GM08714 (cell line): Measurements from ENCODE around the gene SLC9A7.

Experiments
- H3K4me3 ChIP-seq: fragments of 200-500 bp; sonication (Bioruptor generic); 2 replicates; pipeline ENCODE4 v1.5.1; 2014; ENCODE audit warnings: mild to moderate bottlenecking, low read length, inconsistent platforms
- ZNF274 ChIP-seq: IDR thresholded peaks from 2 replicates; pipeline ENCODE4 v1.6.1; 2012; ENCODE audit warnings: mild to moderate bottlenecking, low read depth, low read length

The SLC9A7 gene

DNA sequence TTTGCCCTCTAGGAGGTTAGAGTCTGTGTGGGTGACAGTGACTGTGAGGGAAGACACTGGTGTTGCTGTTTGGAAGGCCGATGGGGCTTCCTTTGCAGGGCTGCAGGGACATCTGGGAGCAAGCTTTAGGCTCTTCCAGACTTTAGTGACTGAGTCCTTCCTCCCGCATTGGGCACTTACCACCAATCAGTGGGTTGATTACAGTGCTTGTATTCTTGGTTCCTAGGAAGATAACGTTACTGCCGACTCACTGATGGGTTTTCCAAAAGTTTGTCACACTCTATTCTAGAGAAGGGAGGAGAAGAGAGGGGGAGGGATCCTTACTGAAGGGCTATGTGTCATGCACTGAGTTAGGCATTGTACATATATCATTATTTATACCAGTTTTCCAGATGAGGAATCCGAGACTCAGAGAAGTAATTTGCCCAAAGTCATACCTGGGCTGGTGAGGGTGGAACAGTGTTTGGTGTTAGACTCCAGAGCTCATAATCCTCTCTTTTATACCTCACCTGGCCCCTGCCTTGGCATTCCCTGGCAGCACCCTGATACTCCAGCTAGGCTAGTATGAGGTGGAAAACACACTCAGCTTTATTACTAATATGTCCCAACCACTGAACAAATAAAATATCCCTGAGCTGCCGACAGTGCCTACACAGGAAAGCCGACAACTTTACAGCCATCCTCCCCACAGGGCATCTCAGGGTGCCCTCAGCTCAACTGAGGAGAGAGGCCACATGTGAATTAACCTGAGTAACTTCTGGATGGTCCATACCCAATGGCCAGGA is 181.5 kb downstream of the SLC9A7 start:
- no peak for TF ChIP-seq ZNF274
- H3K4me3 ChIP-seq, result peak overlapping the region; percentile 17; the same call in 1 of the 2 replicates

GRCh38 chrX:46576458-46576857 is 182.5 kb downstream of the SLC9A7 start:
- peak overlapping the region; percentile 73; the same call in 1 of the 2 replicates for H3K4me3 ChIP-seq
- no peak for TF ChIP-seq ZNF274

DNA sequence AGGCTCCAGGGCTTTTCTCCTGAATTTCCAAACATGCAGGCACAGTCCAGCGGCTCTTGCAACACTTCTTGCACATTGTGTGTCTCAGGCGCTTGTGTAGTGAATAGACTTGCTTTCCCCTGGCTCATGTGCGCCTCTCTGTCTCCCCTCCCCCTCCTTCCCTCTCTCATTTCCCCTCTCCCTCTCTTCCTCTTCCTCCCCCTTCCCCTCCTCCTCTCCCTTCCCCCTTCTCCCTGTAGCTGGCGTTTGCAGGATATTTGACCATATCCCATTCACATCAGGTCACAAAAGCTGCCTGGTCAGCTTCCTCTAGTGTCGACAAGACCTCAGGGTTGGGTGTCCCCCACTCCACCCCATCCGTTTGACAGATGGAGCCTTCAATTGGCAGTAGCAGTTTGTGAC is 182.9 kb downstream of the SLC9A7 start:
- H3K4me3 ChIP-seq, result peak overlapping the region; percentile 73; the same call in 1 of the 2 replicates
- TF ChIP-seq ZNF274, result no peak

- peak overlapping the region; percentile 73; the same call in 1 of the 2 replicates for H3K4me3 ChIP-seq
- no peak for TF ChIP-seq ZNF274
These were observed 183.3 kb downstream of the SLC9A7 start for GRCh38 chrX:46575586-46575985.

DNA sequence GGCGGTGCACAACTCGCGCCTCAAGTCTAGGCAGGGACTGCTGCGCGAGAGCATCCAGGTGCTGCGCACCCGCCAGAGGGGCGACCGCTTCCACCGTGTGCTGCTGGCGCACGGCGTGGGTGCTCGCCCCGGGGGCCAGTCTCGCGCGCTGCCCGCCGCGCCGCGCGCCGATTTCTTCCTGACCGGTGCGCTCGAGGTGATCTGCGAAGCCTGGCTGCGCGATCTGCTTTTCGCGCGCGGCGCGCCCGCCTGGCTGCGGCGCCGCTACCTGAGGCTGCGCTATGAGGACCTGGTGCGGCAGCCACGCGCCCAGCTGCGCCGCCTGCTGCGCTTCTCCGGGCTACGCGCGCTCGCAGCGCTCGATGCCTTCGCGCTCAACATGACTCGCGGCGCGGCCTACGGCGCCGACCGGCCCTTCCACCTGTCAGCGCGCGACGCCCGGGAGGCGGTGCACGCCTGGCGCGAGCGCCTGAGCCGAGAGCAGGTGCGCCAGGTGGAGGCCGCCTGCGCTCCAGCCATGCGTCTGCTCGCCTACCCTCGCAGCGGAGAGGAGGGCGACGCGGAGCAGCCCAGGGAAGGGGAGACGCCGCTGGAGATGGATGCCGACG is 184.0 kb downstream of the SLC9A7 start:
- H3K4me3 ChIP-seq, result peak overlapping the region; percentile 73; the same call in 1 of the 2 replicates
- no peak for TF ChIP-seq ZNF274

GRCh38 chrX:46573892-46574773 is 184.8 kb downstream of the SLC9A7 start:
- TF ChIP-seq ZNF274, result no peak
- peak overlapping the region; percentile 73; the same call in 1 of the 2 replicates for H3K4me3 ChIP-seq

DNA sequence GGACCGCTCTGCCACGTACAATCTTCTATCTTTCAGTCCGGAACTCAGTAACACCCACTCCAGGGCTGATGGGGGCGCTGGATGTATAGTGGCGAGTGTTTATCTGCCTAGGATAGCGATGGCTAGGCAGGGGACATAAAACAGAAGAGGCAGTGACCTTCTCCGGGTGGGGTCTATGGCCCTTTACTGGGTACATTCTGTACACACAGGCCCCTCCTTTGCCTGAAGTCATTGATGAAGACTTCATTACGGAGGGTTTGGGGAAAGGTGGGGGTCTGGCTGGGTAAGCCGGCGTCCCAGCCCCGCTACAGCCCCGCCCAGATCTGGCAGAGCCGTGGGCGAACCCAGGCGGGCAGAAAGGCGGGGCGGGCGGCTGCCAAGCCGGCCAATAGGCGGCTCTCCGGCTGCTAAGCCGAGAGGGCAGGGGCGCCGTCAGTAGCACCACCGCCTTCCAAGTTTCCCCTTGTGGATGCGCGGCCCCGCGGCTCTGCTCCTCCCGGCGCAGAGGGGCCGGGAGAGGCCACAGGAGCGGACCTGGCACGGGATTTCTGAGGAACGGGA is 185.5 kb downstream of the SLC9A7 start, which contains the start of gene CHST7:
Gene CHST7 (plus strand): TSS at position 435 of the 561 bp plus-strand sequence. CDS start 167 bp downstream, outside the sequence.
- peak within 1 kb of the TSS; percentile 73; the same call in 1 of the 2 replicates for H3K4me3 ChIP-seq
- TF ChIP-seq ZNF274, result no peak

- no peak for TF ChIP-seq ZNF274
- peak overlapping the region; percentile 16; the same call in 1 of the 2 replicates for H3K4me3 ChIP-seq
These were observed 186.5 kb downstream of the SLC9A7 start for GRCh38 chrX:46572340-46572936.

- no peak for TF ChIP-seq ZNF274
- peak overlapping the region; percentile 18; the same call in 1 of the 2 replicates for H3K4me3 ChIP-seq
These were observed 187.2 kb downstream of the SLC9A7 start for GRCh38 chrX:46571423-46572339.

- no peak for TF ChIP-seq ZNF274
These were observed 189.3 kb downstream of the SLC9A7 start for GRCh38 chrX:46569621-46570020.

DNA sequence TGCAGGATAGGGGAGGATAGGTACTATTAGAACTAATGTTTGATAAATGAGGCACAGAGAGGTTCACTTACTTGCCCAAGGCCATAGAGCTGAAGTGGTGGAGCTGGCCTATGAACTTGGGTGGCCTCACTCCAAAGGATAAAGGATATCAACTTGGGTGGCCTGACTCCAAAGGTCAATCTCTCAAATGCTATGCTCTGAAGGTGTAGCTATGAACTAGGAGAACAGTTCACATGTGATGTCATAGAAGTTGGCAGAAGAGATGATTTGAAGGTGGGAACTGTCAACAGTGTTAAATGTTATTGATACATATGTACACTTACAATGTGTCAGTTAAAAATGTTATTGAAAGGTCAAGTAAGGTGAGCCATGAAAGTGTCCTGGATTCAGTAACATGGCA is 191.5 kb downstream of the SLC9A7 start:
- no peak for TF ChIP-seq ZNF274
- no peak overlapping the region for H3K4me3 ChIP-seq

More at GRCh38 chrX:46569621-46570020, 189.3 kb downstream of the SLC9A7 start:
- no peak overlapping the region for H3K4me3 ChIP-seq
